ENCODE data around the gene LMO7. TPM values are rescaled to one million over a fixed set of nuclear protein-coding genes. Genes with fewer than 3 reads are reported as not detected.

LMO7 gene
- total RNA-seq, 4 donors from 2014 or later: 87.0 to 293 (median 187) TPM

DNA sequence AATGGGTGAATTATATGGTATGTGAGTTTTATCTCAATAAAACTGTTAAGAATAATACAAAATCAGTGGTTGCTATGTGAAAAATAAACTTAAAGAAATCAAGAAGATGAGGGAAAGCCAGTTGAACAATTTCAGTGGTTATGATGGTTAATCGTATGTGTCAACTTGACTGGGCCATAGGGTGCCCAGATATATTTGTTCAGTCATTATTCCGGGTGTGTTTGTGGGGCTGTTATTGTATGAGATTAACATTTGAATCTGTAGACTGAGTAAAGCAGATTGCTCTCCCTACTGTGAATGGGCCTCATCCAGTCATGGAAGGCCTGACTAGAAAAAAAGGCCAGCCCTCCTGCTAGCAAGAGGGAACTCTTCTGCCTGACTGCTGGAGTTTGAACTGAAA, 109.3 kb downstream of the LMO7 start:
- TF ChIP-seq POLR2A (IDR thresholded peaks at IDR 0.05): no peak
- TF ChIP-seq, protein P1, sequence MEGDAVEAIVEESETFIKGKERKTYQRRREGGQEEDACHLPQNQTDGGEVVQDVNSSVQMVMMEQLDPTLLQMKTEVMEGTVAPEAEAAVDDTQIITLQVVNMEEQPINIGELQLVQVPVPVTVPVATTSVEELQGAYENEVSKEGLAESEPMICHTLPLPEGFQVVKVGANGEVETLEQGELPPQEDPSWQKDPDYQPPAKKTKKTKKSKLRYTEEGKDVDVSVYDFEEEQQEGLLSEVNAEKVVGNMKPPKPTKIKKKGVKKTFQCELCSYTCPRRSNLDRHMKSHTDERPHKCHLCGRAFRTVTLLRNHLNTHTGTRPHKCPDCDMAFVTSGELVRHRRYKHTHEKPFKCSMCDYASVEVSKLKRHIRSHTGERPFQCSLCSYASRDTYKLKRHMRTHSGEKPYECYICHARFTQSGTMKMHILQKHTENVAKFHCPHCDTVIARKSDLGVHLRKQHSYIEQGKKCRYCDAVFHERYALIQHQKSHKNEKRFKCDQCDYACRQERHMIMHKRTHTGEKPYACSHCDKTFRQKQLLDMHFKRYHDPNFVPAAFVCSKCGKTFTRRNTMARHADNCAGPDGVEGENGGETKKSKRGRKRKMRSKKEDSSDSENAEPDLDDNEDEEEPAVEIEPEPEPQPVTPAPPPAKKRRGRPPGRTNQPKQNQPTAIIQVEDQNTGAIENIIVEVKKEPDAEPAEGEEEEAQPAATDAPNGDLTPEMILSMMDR (IDR thresholded peaks at IDR 0.05): no peak
- WGBS, 2 donors: 90 to 95% methylated on average over 2 of the region's 2 CpGs
- H3K27me3 ChIP-seq: no peaks in the 10 kb centered on the region
- H3K36me3 ChIP-seq: no peaks in the 10 kb centered on the region
- H3K9me3 ChIP-seq: peaks cover 0 to 7% (median 0%) of the 10 kb centered on the region in 3 donors
- intact Hi-C loops (cut with DNase I): no loop called here
- no peak overlapping the region for H3K27ac ChIP-seq
- H3K4me1 ChIP-seq: peaks cover 0 to 16% (median 3%) of the 10 kb centered on the region in 3 donors
- DNase-seq: no peak
- H3K4me3 ChIP-seq: no peak overlapping the region

DNA sequence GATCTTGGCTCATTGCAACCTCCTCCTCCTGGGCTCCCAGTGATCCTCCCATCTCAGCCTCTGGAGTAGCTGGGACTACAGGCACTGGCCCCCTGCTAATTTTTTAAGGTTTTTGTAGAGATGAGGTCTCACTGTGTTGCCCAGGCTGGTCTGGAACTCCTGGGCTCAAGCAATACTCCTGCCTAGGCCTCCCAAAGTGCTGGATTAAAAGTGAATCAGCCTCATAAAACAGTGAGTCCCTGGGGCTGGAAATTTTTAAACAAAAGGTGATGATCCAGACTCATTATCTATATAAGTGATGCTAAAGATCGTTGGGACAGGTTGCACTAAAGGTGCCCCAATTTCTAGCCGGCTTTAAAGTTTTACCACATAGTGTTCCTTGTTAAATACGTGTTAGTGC, 112.7 kb downstream of the LMO7 start:
- DNase-seq: no peak
- Histone ChIP-seq H3K27me3 (no peaks in the 10 kb centered on the region), H3K4me1 (peaks cover 0 to 16% (median 3%) of the 10 kb centered on the region in 3 donors), H3K9me3 (peaks cover 0 to 7% (median 0%) of the 10 kb centered on the region in 3 donors), H3K4me3 (no peak overlapping the region), H3K27ac (no peak overlapping the region), H3K36me3 (no peaks in the 10 kb centered on the region)
- 54 to 63% methylated on average over 3 of the region's 3 CpGs for WGBS, 2 donors
- TF ChIP-seq, protein P1 (IDR thresholded peaks at IDR 0.05): no peak
- no peak for TF ChIP-seq POLR2A (IDR thresholded peaks at IDR 0.05)
- intact Hi-C loops (cut with DNase I): no loop called here

DNA sequence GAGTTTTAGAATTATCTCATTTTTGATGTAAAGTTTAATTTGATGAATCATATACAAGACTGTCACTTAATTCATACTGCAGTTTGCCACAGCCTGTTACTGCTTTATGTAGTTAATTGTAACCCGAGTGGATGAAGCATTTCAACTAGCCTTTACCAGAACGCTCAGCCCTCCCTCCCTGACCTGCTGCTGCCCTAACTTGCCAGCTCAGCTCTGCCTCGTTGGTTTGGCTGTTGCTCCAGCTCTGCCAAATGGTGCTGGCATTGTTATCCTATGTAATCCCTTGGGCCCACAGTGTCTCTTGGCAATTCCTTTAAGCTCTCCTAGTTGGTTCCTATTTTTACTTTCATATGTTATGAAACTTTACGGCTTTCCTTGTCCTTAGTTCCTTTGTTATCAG, 113.3 kb downstream of the LMO7 start:
- Histone ChIP-seq H3K9me3 (peaks cover 0 to 7% (median 0%) of the 10 kb centered on the region in 3 donors), H3K4me1 (peaks cover 0 to 15% (median 3%) of the 10 kb centered on the region in 3 donors), H3K4me3 (no peak overlapping the region), H3K36me3 (no peaks in the 10 kb centered on the region), H3K27me3 (no peaks in the 10 kb centered on the region), H3K27ac (no peak overlapping the region)
- no peak for DNase-seq
- 15 to 19% methylated on average over 4 of the region's 4 CpGs for WGBS, 2 donors
- no peak for TF ChIP-seq POLR2A (IDR thresholded peaks at IDR 0.05)
- TF ChIP-seq, protein P1 (IDR thresholded peaks at IDR 0.05): no peak
- intact Hi-C loops (cut with DNase I): no loop called here

GRCh38 chr13:75751350-75751749, 115.2 kb downstream of the LMO7 start:
- Histone ChIP-seq H3K4me1 (peaks cover 0 to 11% (median 3%) of the 10 kb centered on the region in 3 donors), H3K36me3 (no peaks in the 10 kb centered on the region), H3K27me3 (no peaks in the 10 kb centered on the region), H3K9me3 (no peaks in the 10 kb centered on the region), H3K4me3 (no peak overlapping the region), H3K27ac (no peak overlapping the region)
- DNase-seq: no peak
- 45 to 88% methylated on average over 1 to 4 of the region's 4 CpGs for WGBS, 2 donors
- TF ChIP-seq POLR2A (IDR thresholded peaks at IDR 0.05): no peak
- TF ChIP-seq, protein P1 (IDR thresholded peaks at IDR 0.05): no peak
- intact Hi-C loops (cut with DNase I): no loop called here

GRCh38 chr13:75752826-75753225, 116.7 kb downstream of the LMO7 start:
- Histone ChIP-seq H3K4me1 (peaks cover 0 to 11% (median 3%) of the 10 kb centered on the region in 3 donors), H3K4me3 (no peak overlapping the region), H3K9me3 (no peaks in the 10 kb centered on the region), H3K27me3 (no peaks in the 10 kb centered on the region), H3K36me3 (no peaks in the 10 kb centered on the region), H3K27ac (no peak overlapping the region)
- intact Hi-C loops (cut with DNase I): no loop called here
- DNase-seq: no peak
- no peak for TF ChIP-seq POLR2A (IDR thresholded peaks at IDR 0.05)
- TF ChIP-seq, protein P1 (IDR thresholded peaks at IDR 0.05): no peak
